Bronchial epithelial cell (primary cell): ENCODE data around the gene APP. TPM values are rescaled to one million over a fixed set of nuclear protein-coding genes. Genes with fewer than 3 reads are reported as not detected.

ENCODE experiments used
- DNase-seq: peaks from one replicate; pipeline ENCODE4 v3.0.0-alpha.2; 2010; ENCODE audit warnings: low read depth
- FAIRE-seq: peaks from 2 replicates; lab custom pipeline; 2011; peaks lifted over from hg19 to GRCh38; lab: Jason Lieb, UNC
- H3K27me3 ChIP-seq: 2 replicates; pipeline ENCODE4 v1.5.1; 2011; ENCODE audit warnings: low read length; ENCODE audit not compliant: control insufficient read depth, insufficient read depth
- H3K36me3 ChIP-seq: 2 replicates; pipeline ENCODE4 v1.5.1; 2011; ENCODE audit warnings: low read length; ENCODE audit not compliant: control insufficient read depth, insufficient read depth
- H3K4me3 ChIP-seq: 2 replicates; pipeline ENCODE4 v1.5.1; 2011; ENCODE audit warnings: mild to moderate bottlenecking, low read depth, low read length, control low read depth
- total RNA-seq: library from RNA; depleted of rRNA; stranded (reverse); fragments of >200 nt; gene quantifications from 2 replicates; pipeline ENCODE4 v1.2.1, GENCODE V29; 2014
- TF ChIP-seq, protein P1 (sequence below): IDR thresholded peaks from 2 replicates; pipeline ENCODE4 v1.5.1; 2011; ENCODE audit warnings: mild to moderate bottlenecking, moderate library complexity, low read length, control low read depth, inconsistent platforms; ENCODE audit not compliant: insufficient read depth, severe bottlenecking

APP gene
- total RNA-seq, 1 donor from 2014 or later, result 745 TPM

DNA sequence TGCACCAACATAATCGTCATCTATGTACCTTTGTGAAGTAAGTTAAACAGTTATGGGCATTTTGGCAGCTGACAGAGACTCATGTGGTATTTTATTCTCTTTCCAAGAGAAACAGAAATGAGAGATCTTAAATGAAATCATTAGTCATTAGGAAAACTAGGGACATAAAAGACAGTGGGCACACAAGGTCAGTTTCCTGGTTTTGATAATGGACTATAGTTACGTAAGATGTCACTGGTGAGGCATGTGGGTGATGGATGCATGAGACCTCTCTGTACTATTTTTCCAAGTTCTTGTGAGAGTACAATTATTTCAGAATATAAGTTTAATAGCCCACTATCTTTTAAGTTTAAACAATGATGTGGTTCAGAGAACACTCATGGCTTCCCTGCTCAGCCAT, 216.9 kb downstream of the APP start:
- Histone ChIP-seq H3K36me3 (peaks cover 10% of the 10 kb centered on the region), H3K4me3 (no peak overlapping the region), H3K27me3 (no peaks in the 10 kb centered on the region)
- FAIRE-seq (no peak), DNase-seq (no peak)
- TF ChIP-seq, protein P1, sequence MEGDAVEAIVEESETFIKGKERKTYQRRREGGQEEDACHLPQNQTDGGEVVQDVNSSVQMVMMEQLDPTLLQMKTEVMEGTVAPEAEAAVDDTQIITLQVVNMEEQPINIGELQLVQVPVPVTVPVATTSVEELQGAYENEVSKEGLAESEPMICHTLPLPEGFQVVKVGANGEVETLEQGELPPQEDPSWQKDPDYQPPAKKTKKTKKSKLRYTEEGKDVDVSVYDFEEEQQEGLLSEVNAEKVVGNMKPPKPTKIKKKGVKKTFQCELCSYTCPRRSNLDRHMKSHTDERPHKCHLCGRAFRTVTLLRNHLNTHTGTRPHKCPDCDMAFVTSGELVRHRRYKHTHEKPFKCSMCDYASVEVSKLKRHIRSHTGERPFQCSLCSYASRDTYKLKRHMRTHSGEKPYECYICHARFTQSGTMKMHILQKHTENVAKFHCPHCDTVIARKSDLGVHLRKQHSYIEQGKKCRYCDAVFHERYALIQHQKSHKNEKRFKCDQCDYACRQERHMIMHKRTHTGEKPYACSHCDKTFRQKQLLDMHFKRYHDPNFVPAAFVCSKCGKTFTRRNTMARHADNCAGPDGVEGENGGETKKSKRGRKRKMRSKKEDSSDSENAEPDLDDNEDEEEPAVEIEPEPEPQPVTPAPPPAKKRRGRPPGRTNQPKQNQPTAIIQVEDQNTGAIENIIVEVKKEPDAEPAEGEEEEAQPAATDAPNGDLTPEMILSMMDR, result no peak

DNA sequence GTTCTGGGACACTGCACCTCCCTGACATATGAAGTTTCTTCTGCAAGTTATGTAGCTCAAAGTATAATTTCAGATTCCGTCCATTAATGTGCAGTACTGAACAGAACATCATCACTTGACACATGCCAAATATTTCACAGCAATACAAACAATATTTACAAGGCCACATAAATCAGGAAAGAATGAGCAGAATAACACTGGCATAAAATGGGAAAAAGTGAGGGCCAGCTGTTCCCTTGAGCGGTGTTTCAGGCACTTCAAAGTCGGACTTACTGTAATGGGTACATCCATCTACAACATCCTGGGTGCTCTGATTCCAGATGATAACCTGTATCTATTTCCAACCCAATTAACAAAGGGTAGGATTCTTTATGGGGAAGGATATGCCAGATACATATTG, 217.4 kb downstream of the APP start:
- Histone ChIP-seq H3K4me3 (no peak overlapping the region), H3K27me3 (no peaks in the 10 kb centered on the region), H3K36me3 (peaks cover 7% of the 10 kb centered on the region)
- no peak for DNase-seq
- no peak for FAIRE-seq
- TF ChIP-seq, protein P1, result no peak

DNA sequence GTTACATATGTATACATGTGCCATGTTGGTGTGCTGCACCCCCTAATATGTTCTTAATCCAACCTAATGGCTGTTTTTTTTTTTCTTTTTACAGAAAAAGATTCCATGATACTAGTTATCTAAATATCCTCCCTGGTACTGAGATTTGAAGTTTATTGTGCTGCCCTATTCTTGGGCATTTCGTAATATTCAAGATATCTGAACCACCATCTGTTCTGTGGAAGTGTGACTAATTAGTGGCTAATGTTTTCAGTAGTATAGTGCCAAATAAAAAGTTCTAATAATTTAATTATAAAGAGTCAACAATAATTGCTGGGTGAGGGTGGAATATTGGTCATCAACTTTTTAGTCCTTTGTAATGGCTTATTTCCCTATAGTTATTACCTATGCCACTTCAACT, 218.3 kb downstream of the APP start:
- DNase-seq, result no peak
- Histone ChIP-seq H3K27me3 (no peaks in the 10 kb centered on the region), H3K4me3 (no peak overlapping the region), H3K36me3 (peaks cover 7% of the 10 kb centered on the region)
- no peak for FAIRE-seq
- TF ChIP-seq, protein P1, result no peak

DNA sequence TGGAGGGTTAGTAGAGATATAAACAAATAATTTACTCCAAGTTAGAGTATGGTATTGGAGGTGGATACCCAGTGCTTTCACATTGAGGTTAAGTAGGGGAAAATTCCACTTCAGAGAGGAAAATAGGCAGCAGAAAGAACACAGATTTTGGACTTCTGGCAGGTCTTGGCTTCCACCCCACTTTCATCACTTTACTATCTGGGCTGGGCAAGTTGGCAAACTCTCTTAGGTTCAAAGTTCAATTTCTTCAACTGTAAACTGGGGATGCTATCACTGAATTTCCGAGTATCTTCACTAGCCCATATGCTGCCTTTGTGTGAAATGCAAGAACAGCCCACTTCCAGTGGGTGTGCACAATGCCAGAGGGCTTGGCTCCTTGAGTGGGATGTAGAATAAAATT, 220.9 kb downstream of the APP start:
- H3K27me3 ChIP-seq, result no peaks in the 10 kb centered on the region
- no peak for DNase-seq
- no peak for FAIRE-seq
- no peak overlapping the region for H3K4me3 ChIP-seq
- H3K36me3 ChIP-seq, result peaks cover 4% of the 10 kb centered on the region
- TF ChIP-seq, protein P1, result no peak

DNA sequence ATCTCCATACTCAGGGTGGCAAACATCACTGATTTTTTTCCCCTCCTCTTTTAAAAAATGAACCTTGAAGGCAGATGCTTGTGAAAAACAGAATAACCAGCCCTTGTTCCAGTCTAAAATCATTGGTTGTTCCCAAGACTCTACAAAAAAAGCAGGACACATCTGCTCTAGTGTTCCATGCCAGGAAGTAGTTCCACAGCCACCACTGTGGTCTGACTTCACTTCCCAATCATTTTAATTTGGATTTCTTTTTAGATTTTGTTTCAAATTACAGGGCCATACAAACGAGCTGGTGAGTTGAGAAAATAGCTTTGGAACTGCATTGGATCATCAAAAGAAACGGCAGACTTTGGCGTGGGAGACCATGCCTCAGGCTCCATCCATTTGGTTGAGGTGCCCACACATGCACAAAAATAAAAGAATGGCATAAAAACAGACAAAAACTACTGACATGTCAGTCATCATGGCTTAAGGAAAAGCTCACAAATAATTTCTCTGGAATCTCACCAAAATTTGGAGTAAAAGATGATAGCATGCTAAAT, 225.8 kb downstream of the APP start:
- TF ChIP-seq, protein P1, result no peak
- no peak for DNase-seq
- no peaks in the 10 kb centered on the region for H3K27me3 ChIP-seq
- no peaks in the 10 kb centered on the region for H3K36me3 ChIP-seq
- no peak overlapping the region for H3K4me3 ChIP-seq
- no peak for FAIRE-seq

DNA sequence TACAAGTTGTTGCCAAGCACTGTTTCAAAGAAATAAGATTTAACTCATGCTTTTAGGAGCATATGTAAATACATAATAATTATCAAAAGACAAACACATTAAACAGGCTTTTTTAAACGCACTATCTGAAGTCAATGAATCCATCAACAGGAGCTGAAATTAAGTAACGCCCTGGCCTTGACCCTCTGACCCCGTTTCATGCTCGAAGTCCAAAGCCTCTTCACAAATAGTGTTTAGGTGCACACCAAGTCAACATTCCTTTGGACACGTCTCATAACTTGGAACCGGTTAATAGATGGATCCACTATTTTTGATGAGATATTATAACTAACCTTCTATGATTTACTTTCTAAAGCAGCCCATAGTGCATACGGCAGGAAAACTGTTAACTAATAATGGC, 226.5 kb downstream of the APP start:
- TF ChIP-seq, protein P1, result no peak
- H3K27me3 ChIP-seq, result no peaks in the 10 kb centered on the region
- H3K4me3 ChIP-seq, result no peak overlapping the region
- DNase-seq (no peak), FAIRE-seq (no peak)
- H3K36me3 ChIP-seq, result no peaks in the 10 kb centered on the region
